NCI-H2081 treated with DMSO at 0.1 percent for 48 hours (cell line): Measurements from ENCODE around the gene MAPK14.
A peak's percentile ranks its signal among the peaks of the same experiment; 100 is the strongest.
"Not testable (repeated sequence)": the region's sequence is repeated elsewhere in the genome, so short reads cannot be mapped to it uniquely, and the experiment has no call there.

Experiments
- DNase-seq: peaks from one replicate; lab custom pipeline; 2025; lab: John Stamatoyannopoulos, UW

Gene MAPK14

DNA sequence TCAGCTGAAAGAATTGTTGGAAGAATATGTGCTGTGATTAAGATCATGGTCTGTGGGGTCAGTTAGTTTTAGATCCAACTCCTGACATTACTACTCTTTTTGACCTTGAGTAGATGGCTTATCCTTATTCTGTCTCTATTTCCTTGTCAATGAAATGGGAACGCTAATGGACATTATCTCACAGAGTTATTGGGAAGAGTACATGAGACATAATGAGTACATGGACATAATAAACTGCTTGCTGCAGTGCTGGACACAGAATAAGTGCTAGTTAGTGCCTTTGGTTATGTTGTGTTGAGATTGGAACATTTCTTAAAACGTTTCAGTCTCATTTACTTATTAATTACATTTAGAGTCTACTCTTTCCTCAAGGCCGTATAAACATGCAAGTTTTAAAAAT is 42.6 kb downstream of the MAPK14 start:
- no peak for DNase-seq

DNA sequence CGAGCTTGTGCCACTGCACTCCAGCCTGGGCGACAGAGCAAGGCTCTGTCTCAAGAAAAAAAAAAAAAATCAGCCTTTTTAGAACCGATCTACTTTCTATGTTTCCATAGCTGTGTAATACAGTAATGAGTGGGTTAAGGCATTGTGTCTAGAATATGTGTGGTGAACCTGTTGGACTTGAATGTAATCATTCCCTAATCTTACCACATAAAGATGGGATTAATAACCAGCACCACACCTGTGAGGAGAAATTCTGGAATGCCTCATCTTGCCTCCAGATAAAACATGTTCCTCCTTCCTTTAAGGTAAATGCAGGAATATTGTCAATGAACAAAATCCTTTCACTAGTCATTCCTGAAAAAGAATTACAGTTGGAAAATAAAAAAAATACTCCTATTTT is 43.7 kb downstream of the MAPK14 start:
- no peak for DNase-seq

DNA sequence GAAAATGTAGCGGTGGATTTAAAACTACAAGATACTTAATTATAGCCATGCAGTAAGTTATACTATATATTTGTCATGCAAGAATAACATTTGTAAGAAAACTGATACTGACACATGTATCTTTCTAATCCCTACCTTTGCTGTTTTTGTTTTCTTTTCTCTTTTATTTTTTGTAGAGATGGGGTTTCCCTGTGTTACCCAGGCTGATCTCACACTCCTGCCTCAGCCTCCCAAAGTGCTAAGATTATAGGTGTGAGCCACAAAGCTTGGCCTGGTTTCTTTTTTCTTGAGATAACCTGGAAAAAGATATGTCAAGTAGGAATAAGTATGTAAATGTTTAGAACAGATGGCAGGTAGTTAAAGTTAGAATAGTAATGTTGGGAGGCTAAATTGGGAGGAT is 44.1 kb downstream of the MAPK14 start:
- no peak for DNase-seq

DNA sequence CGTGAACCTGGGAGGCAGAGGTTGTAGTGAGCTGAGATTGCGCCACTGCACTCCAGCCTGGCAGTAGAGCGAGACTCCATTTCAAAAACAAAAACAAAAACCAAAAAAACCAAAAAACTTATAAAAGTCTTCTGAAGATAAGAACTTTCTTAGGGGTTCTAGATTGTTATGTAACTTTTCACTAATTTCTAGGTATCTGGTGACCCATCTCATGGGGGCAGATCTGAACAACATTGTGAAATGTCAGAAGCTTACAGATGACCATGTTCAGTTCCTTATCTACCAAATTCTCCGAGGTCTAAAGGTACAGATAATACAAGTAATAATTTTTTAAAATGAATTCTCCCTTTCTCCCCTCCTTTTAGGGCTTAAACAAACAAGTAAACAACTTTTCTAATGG is 45.1 kb downstream of the MAPK14 start:
- no peak for DNase-seq

DNA sequence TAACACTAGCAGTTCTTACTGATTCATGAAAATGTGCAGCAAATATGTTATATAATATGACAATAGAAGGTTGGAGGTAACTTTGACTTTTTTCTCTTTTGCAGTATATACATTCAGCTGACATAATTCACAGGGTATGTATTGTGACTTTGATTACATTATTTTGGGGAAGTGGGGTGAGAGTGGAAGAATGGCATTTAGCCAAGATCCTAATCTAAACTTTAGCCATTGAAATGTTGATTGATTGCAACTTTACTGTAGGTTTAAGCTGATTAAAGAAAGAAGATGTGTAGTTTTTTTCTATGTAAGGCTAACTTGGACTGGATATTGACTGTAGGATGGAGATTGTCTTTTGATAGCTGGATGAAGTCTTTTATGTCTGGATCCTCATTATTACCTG is 46.0 kb downstream of the MAPK14 start:
- DNase-seq, result no peak

DNA sequence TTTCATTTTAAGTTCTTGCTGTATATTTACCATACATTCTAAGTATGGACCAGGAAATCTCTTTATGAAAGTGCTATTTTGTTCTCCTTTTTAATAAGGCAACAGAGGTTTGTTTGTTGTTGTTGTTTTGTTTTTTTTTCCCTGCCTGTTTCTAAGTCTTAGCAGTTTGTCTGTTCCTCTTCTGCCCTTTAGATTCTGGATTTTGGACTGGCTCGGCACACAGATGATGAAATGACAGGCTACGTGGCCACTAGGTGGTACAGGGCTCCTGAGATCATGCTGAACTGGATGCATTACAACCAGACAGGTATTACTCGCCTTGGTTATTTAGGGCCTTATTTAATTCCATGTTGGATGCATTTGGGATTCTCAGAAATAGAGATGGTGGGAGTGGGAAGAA is 48.0 kb downstream of the MAPK14 start:
- DNase-seq, result no peak

DNA sequence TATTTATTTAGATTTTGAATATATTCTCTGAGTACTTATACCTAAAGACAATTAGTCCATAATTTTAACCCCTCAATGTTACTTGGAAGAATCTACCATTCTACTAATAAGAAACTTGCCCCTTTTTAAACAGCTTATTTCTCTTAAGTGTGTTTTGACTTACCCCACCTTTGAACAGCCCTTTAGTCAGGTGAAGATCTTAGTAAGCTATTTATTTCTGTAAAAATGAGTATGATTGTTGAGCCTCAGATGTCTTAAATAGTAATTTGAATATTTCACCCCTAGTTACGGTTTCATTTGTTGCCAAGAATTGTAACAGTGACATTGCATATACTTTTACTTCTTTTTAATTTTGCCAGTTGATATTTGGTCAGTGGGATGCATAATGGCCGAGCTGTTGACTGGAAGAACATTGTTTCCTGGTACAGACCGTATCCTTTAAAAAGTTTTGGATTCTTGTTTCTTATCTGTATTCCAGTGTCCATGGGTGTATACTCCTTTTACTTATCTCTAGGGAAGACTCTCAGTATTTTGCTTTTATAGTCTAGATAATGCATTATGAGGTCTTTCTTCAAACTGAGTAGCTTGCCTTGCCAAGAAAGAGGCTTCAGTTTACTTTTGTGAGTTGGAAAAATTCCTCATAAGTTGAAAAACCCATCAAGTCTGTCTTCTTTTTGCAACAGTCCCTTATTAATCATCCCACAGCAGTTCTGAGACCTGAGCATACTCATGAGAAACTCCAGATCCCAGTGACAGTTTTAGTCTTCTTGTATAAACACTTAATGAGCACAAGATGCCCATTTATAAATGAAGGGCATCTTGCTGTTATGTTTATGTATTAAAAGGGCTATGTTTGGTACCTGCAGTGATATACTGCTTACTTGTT is 48.8 kb downstream of the MAPK14 start:
- no peak for DNase-seq

DNA sequence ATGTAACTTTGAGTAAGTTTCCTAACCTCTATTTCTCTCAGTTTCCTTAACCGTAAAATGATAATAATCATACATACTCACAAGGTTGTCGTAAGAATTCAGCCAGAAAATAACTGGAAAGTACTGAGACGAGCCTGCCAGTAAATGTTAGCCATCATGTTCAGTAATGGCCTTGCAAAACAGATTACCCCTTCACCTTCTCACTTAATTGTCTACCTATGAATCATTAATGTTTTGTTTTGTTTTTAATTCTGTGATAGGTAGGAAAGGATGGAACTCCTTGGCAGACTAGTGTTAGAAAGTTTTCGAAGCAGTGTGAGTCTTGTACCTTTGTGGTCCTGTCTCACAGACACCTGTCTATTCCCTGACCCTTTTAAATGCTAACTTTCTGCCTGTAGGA is 50.6 kb downstream of the MAPK14 start:
- DNase-seq, result no peak

DNA sequence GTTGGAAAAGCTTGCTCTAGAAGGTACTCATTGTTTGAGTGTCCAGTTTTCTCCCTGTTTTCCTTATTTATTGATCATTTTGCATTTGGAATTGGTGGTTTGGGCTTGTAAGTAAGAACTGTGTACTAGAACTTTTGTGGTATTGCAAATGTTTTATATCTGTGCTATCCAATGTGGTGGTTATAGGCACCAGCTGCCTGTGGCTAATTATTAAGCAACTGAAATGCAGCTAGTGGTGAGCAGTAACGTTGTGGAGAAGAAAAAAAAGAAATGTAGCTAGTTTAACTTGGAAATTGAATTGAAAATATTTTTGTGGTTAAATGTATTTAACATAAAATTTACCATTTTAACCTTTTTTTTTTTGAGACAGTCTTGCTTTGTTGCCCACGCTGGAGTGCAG is 52.0 kb downstream of the MAPK14 start:
- no peak for DNase-seq

DNA sequence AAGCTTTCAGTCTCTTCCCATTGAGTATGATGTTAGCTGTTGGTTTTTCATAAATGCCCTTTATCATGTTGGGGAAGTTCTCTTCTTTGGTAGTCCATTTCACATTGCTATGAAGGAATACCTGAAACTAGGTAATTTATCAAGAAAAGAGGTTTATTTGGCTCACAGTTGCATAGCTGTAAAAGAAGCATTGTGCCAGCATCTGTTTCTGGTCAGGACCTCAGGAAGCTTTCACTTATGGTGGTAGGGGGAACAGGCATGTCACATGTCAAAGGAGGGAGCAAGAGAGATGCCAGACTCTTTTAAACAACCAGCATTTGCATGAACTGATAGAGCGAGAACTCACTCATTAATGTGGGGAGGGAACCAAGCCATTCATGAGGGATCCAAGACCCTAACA is 54.7 kb downstream of the MAPK14 start:
- no peak for DNase-seq

DNA sequence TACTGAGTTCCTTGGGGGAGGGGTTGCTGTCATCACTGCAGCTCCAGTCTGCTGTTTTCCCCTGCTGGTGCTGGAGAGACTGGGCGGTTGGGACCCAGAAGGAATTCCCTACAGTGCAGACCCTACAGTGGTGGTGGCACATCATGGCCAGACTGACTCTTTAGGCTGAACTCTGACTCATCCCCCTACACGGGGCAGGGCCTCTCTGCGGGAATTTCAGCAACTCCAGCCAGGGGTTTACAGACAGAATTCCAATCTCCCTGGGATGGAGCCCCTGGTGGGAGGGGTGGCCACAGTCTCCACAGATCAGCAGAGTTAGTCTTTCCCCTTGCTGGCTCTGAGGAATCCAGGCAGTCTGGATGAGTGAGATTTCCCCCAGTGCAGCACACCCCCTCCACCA is 55.8 kb downstream of the MAPK14 start:
- DNase-seq, result no peak

DNA sequence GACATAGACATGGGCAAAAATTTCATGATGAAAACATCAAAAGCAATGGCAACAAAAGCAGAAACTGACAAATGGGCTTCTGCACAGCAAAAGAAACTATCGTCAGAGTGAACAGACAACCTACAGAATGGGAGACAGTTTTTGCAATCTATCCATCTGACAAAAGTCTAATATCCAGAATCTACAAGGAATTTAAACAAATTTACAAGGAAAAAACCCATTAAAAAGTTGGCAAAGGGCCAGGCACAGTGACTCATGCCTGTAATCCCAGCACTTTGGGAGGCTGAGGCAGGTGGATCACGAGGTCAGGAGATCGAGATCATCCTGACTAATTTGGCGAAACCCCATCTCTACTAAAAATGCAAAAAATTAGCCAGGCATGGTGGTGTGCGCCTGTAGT is 60.6 kb downstream of the MAPK14 start:
- DNase-seq, result not testable (repeated sequence)

DNA sequence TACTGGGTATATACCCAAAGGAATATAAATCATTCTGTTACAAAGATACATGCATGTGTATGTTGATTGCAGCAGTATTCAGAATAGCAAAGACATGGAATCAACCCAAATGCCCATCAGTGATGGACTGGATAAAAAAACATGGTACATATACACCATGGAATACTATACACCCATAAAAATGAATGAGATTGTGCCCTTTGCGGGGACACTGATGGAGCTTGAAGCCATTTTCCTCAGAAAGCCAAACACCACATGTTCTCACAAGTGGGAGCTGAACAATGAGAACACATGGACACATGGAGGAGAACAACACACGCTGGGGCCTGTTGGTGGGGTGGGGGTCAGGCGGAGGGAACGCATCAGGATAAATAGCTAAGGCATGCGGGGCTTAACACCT is 61.4 kb downstream of the MAPK14 start:
- DNase-seq, result no peak

DNA sequence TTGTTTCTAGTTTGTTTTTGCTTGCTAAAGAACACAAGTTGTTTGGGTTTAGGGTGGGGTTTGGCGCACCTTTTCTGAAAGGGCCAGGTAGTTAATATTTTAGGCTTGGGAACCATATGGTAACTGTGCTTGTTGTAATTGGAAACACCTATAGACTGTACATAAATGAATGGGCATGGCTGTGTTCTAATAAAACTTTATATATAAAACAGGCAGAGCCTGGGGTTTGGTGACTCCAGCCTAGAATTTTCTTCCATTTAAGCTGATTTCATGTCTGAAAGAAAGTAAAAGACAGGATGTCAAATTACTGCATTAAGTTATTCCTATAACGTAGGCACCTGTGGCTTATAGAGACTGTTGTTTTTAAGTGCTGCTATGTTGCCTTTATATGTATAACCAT is 66.6 kb downstream of the MAPK14 start:
- no peak for DNase-seq

DNA sequence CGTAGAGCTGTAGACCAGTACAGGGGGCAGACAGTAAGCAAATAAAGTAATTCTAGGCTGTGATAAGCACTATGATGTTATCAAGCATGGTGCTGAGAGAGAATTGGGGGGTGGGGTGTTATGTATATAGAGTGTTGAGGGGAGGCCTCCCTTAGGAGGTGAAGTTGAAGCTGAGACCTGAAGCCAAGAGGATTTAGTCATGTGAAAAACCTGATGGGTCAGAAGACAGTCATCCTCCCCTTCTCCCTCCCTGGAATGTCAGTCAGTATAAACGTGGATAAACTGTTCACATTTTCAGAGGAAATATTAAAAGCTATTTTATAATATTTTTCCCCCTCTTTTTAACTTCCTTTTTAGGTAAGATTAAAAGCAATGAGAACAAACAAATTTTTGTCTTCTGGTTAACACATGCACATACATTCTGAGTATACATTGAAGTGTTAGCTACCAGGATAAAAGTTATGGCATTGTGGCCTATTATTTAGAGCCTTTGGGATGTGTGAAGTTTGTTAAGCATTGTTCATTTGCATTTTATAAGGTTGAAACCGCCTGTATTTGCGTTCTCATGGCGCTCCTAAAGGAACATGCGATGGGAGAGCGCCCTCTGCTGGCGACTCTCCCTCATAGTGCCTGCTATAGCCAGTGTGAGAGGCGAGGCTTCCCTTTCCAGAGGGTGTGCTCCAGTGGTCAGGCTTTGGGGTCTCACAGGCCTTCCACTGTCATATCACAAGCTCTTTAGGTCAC is 67.3 kb downstream of the MAPK14 start:
- peak; percentile 31 for DNase-seq

DNA sequence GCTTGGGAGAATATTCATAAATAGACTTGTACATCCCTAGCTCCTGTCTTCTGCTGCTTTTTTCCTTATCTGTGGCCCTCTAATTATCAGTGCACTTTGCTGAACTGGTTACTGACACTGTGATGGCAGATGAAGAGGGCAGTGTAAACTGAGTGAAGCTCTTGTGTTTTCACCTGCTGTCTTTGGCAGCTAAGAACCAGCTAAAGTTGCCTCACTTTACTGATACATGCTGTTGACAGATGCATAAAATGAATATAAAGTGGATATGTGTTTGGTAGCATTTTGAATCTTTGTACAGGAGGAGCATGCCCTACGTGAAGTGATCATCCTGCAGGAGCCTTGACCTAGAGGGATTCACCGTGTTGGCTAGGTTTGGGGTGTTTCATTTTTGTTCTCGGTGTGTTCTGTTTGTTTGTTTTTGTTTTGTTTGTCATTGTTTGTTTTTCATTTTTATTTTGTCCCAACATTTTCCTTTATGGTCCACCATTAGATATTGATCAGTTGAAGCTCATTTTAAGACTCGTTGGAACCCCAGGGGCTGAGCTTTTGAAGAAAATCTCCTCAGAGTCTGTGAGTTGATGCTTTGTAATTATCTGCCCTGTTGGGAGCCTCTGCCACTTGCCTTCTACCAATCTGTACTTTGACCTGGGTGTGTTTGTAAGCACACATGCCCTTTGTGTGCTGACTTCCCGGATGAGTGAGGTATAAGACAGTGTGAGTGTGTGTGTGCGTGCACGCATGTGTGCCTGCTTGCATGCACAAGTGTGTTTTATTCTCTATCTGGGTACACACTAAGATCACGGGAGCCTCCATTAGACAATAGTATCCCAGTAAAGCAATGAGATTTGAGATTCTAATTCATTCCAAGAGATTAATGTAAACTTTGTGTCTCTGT is 68.1 kb downstream of the MAPK14 start:
- no peak for DNase-seq

DNA sequence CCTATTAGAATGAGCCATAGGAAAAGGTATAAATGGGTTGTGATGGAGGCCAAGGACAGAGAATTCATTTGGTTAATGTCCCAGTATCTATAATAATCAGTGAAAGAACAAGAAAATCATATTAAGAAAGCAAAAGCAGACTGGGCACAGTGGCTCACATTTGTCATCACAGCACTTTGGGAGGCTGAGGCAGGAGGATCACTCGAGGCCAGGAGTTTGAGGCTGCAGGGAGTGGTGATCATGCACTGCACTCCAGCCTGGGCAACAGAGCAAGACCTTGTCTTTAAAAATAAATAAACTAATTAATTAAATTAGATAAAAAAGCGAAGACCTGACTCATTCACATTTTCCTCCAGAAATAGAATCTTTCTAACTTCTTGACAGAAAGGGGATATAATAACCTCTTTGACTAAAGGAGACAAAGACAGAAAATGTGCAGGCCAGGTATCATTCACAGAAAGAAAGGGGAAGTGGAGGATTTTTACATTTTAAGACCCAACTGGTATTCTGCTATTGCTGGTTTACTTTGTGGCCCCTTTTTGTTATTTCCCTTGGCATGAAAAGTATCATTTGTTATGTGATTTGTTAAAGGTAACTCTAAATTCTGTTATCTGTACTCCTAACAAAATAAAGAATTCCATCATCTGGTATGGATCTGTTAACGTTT is 70.8 kb downstream of the MAPK14 start:
- DNase-seq, result no peak

DNA sequence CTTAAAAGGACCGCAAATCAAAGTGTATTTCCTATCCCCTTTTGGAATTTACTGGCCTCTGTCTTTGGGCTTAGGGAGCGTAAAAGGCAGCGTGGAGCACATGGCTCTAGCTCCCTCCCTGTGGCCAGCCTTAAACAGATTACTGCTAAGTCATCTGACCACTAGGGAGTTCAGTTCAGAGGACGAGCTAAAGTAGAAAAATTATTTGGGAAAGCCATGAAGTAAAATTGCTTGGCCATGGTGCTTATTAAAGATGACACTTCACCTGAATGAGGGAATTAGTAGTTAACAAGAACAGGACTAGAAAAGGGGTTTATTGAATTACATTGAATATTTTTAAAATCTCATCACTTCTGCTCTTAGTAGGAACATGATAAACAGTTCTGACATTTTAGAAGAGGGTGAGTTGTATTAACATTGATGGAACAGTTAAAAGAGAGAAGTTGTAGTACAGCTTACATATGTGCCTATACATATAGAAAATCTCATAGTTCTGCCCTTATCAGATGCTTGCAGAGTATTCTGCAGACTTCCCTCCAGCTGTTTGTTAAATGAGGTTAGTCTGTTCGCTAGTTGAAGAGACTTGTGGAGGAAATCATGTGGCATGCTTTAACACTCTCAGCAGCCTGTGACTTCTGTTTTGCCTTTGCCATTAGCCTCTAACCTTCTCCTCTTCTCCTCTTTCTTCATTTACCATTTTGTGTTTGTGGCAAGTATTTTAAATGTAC is 71.5 kb downstream of the MAPK14 start:
- DNase-seq, result no peak

DNA sequence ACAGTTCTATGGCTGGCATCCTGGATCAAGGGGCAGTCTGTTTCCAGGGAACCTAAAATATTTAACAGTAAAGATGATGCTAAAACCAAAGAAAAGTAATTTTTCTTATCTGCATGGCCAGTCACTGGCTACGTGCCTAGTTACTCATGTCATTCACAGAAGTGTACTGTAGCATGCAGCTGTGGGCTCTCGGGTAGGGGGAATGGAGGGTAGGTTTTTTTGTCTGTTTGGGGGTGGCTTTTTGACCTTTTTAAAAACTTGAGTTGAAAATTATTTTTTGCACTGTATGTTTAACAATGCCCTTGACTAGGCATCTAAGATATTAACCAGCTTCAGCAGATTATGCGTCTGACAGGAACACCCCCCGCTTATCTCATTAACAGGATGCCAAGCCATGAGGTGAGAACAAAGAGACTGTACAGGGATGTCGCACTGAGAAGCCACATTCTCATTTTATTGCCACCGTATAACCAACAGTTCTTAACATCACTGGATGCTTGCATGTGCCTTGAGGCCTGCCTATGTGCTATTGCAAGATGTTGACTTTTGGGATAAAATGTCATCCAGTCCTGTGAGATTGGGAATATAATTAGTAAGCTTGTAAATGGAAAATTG is 72.4 kb downstream of the MAPK14 start:
- DNase-seq, result no peak

DNA sequence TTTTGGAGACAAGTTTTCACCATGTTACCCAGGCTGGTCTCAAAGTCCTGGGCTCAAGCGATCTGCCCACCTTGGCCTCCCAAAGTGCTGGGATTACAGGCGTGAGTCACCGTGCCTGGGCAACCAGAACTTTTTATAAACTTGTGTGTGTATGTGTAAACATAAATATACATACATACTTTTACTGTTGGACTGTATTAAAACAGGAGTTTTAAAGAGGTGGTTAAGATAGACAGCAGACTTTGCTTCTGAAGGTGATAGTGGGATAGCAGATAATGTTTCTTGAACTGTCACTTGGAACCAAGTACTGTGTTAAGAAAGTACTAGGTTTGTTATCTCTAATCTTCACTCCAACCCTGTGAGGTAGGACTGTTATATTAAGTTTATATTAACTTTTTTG is 74.1 kb downstream of the MAPK14 start:
- no peak for DNase-seq

DNA sequence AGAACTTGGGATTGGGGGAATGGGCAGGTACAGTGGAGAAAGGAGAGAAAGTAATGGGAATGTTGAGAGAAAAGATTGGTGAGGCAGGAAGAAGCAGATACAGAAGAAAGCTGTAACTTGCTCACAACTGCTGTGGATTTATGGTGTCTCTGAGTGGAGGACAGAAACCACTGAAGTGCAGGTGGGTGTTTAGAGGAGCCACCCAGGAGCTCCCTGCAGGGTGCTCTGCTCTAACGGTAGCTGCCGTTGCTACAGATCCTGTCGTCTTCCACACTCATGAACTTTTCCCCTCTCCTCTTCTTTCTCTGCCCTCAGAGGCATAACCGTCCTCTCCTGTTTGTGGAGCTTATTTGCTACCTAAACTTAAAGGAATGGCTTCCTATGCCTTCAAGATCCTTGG is 75.2 kb downstream of the MAPK14 start:
- DNase-seq, result no peak
